WTC11 (cell line): ENCODE results near the gene CSTF1. TPM values are rescaled to one million over a fixed set of nuclear protein-coding genes. Genes with fewer than 3 reads are reported as not detected.

Experiments
- ATAC-seq: fragments of 200-7000 bp; cut with Tn5 transposase; 2 replicates; pipeline ENCODE4 v1.10.0; 2021; ENCODE audit warnings: mild to moderate bottlenecking, moderate library complexity
- CTCF ChIA-PET: fragments of 300-600 bp; sonication (Branson Sonifier 250); formaldehyde crosslinking; loops from one replicate; lab custom pipeline; 2021; ENCODE audit warnings: antibody characterized with exemption; lab: Charles Lee
- POLR2A ChIA-PET: fragments of 350-600 bp; sonication (Branson Sonifier 250); formaldehyde crosslinking; loops from one replicate; lab custom pipeline; 2021; ENCODE audit warnings: antibody characterized with exemption; lab: Charles Lee
- DNase-seq: peaks from one replicate; pipeline ENCODE4 v3.0.0; 2021; ENCODE audit warnings: low spot score
- H3K27ac Mint-ChIP-seq: 2 replicates; pipeline ENCODE4 v1.8.0; 2021; ENCODE audit warnings: mixed read lengths
- H3K27me3 Mint-ChIP-seq: 2 replicates; pipeline ENCODE4 v1.8.0; 2021; ENCODE audit warnings: low read depth, mild to moderate bottlenecking, moderate library complexity, mixed read lengths
- H3K36me3 Mint-ChIP-seq: 2 replicates; pipeline ENCODE4 v1.8.0; 2021; ENCODE audit warnings: mixed read lengths
- H3K4me1 Mint-ChIP-seq: 2 replicates; pipeline ENCODE4 v1.8.0; 2022; ENCODE audit warnings: mixed read lengths
- H3K4me3 Mint-ChIP-seq: 2 replicates; pipeline ENCODE4 v1.8.0; 2021; ENCODE audit warnings: mild to moderate bottlenecking, moderate library complexity, mixed read lengths
- H3K9me3 Mint-ChIP-seq: 2 replicates; pipeline ENCODE4 v1.8.0; 2021; ENCODE audit warnings: mixed read lengths
- ERG ChIP-seq: fragments of 250-450 bp; sonication (Bioruptor Pico); IDR thresholded peaks from 2 replicates; pipeline ENCODE4 v1.8.0; 2021; ENCODE audit warnings: mild to moderate bottlenecking
- GTF2I ChIP-seq: fragments of 250-450 bp; sonication (Bioruptor Pico); conservative IDR thresholded peaks from 2 replicates; pipeline ENCODE4 v1.4.0; 2021; ENCODE audit warnings: mild to moderate bottlenecking
- SMAD4 ChIP-seq: sonication (generic); formaldehyde crosslinking; IDR thresholded peaks from 2 replicates; pipeline ENCODE4 v1.8.0; 2022; ENCODE audit warnings: mild to moderate bottlenecking, missing genetic modification reagents
- ZNF219 ChIP-seq: sonication (generic); formaldehyde crosslinking; IDR thresholded peaks from 2 replicates; pipeline ENCODE4 v1.8.0; 2023; ENCODE audit warnings: missing genetic modification reagents, mild to moderate bottlenecking, borderline replicate concordance
- ZNF512 ChIP-seq: sonication (generic); formaldehyde crosslinking; IDR thresholded peaks from 2 replicates; pipeline ENCODE4 v1.8.1; 2022; ENCODE audit warnings: missing genetic modification reagents, borderline replicate concordance
- ZNF532 ChIP-seq: fragments of 250-450 bp; sonication (Bioruptor Pico); IDR thresholded peaks from 2 replicates; pipeline ENCODE4 v1.9.0; 2021; ENCODE audit warnings: mild to moderate bottlenecking, borderline replicate concordance
- ZSCAN18 ChIP-seq: fragments of 250-450 bp; sonication (Bioruptor Pico); IDR thresholded peaks from 2 replicates; pipeline ENCODE4 v2.1.2; 2022; ENCODE audit warnings: mild to moderate bottlenecking, moderate library complexity
- total RNA-seq: library from RNA; stranded (reverse); gene quantifications from 3 replicates; pipeline ENCODE4 v1.2.3, GENCODE V29; 2021
- TF ChIP-seq, protein P1 (sequence below): sonication (generic); formaldehyde crosslinking; IDR thresholded peaks from 2 replicates; pipeline ENCODE4 v1.8.1; 2022; ENCODE audit warnings: low read depth, mild to moderate bottlenecking, moderate library complexity, missing genetic modification reagents, borderline replicate concordance
- TF ChIP-seq, protein P2 (sequence below): sonication (generic); formaldehyde crosslinking; IDR thresholded peaks from 2 replicates; pipeline ENCODE4 v1.8.0; 2022; ENCODE audit warnings: mild to moderate bottlenecking, missing genetic modification reagents

The CSTF1 gene
- total RNA-seq, 1 experiment from 2014 or later = 58.5 TPM

GRCh38 chr20:56358600-56359211, 33.7 kb upstream of the CSTF1 start, which contains the start of gene FAM210B (continued):
- TF ChIP-seq ZNF532 = no peak
- TF ChIP-seq ERG (CRISPR knock-in tag) = no peak
- no peak for TF ChIP-seq ZNF219 (CRISPR knock-in tag)
- no peak for TF ChIP-seq ZNF512 (CRISPR knock-in tag)
- TF ChIP-seq ZSCAN18 (CRISPR knock-in tag) = no peak
- TF ChIP-seq, protein P1, sequence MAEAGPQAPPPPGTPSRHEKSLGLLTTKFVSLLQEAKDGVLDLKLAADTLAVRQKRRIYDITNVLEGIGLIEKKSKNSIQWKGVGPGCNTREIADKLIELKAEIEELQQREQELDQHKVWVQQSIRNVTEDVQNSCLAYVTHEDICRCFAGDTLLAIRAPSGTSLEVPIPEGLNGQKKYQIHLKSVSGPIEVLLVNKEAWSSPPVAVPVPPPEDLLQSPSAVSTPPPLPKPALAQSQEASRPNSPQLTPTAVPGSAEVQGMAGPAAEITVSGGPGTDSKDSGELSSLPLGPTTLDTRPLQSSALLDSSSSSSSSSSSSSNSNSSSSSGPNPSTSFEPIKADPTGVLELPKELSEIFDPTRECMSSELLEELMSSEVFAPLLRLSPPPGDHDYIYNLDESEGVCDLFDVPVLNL (CRISPR knock-in tag) = no peak
- no peak for TF ChIP-seq SMAD4
- TF ChIP-seq, all 79 proteins: peak for 0

DNA sequence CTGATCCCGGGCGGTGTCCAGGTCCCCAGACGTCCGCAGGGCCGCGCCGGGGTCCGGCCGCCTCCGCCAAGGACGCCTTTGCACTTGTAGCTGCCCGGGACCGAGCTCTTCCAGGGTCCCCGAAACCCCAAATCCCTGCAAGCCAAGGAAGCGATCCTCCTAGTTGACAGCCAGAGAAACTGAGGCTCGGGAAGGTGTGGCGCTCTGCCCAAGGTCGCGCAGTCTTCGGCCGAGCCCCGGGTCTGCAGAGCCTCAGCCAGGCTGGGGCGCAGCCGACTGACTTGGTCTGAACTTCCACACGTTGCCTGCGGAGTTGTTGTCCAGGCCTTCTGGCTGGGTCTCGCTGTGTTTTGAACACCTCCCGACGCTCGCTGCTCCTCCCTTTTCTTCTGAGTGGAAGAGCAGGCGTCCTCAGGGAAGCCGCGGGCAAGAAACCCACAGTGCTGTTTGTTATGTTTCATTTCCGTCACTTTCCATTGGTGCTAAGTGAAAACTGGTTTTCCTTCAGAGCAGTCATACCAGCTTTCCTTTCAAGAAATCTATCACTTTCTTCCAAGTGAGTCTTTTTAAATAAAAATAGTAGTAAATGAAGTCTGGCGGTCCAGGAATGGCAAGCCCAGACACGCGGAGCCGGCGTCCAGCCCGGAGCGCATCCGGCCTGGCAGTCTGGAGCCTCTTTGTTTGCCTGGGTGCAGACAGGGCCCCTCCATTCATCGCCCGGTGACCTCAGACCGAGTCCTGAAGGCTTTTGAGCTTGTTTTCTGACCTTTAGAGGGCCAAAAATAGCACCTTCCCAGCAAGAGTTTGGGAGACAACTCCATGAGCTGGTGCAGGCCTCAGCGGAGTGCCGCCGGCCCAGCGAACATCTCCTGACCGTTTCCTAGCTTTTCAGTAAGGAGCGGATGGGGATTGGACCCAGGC, 33.0 kb upstream of the CSTF1 start:
- no peaks in the 10 kb centered on the region for H3K36me3 Mint-ChIP-seq

More for the DNA sequence above, 33.0 kb upstream of the CSTF1 start:
- CTCF ChIA-PET = interaction anchor here (1.2 to 1.4 kb wide), 4 partner anchors 16 to 191 kb away, joined by 3 to 11 read pairs (median 5); partner anchors contain the start of genes AURKA and CSTF1
- peak overlapping the region; percentile 83 for H3K4me3 Mint-ChIP-seq
- ATAC-seq (peak; percentile 26), DNase-seq (peak; percentile 27)
- no peak for TF ChIP-seq GTF2I
- TF ChIP-seq, protein P2, sequence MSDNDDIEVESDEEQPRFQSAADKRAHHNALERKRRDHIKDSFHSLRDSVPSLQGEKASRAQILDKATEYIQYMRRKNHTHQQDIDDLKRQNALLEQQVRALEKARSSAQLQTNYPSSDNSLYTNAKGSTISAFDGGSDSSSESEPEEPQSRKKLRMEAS (CRISPR knock-in tag) = 0 out of 2 replicates have a peak, but pooled peaks have one; percentile 19
- TF ChIP-seq, all 79 proteins: peak for 1
- POLR2A ChIA-PET = no interaction called here
- H3K27me3 Mint-ChIP-seq = peaks cover 32% of the 10 kb centered on the region
- no peaks in the 10 kb centered on the region for H3K9me3 Mint-ChIP-seq
- peaks cover 24% of the 10 kb centered on the region for H3K4me1 Mint-ChIP-seq
- no peak overlapping the region for H3K27ac Mint-ChIP-seq
